GM21717 (cell line): ENCODE measurements around the gene MYBPH.

Experiments
- ATAC-seq: cut with Tn5 transposase; IDR thresholded peaks from one replicate; pipeline ENCODE4 v1.9.1; 2021; ENCODE audit warnings: mild to moderate bottlenecking, moderate library complexity; ENCODE audit not compliant: unreplicated experiment

Gene MYBPH

DNA sequence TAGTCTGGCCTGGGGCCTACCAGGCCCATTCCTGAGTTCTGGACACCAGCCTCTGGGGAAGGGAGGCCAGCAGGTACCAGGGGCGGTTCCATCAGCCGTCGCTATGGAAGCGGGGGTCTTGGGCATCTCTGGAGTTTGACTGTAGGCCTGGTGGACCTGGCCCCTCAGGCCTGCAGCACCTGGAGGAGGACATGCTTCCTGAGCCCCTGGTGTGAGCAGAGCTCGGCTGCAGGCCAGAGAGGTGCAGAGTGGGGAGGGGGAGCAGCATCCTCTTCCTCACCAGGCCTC lies 7.8 kb downstream of the MYBPH start:
- no peak for ATAC-seq

- ATAC-seq: no peak
These were observed 8.4 kb downstream of the MYBPH start for GRCh38 chr1:203167026-203167912.

- no peak for ATAC-seq
These were observed 9.3 kb downstream of the MYBPH start for GRCh38 chr1:203166192-203166940.

- ATAC-seq: no peak
These were observed 9.8 kb downstream of the MYBPH start for GRCh38 chr1:203165800-203166161.

DNA sequence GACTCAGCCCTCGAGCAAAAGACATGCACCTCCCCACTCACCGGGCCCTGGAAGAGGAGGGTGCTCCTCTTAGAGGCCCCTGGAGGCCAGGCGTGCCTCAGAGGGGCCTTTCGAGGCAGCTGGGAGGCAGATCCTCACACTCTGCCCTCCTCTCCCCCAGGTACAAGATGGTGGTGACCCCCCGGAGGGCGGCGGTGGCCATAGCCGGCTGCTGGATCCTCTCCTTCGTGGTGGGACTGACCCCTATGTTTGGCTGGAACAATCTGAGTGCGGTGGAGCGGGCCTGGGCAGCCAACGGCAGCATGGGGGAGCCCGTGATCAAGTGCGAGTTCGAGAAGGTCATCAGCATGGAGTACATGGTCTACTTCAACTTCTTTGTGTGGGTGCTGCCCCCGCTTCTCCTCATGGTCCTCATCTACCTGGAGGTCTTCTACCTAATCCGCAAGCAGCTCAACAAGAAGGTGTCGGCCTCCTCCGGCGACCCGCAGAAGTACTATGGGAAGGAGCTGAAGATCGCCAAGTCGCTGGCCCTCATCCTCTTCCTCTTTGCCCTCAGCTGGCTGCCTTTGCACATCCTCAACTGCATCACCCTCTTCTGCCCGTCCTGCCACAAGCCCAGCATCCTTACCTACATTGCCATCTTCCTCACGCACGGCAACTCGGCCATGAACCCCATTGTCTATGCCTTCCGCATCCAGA lies 10.4 kb downstream of the MYBPH start:
- ATAC-seq: no peak

- no peak for ATAC-seq
These were observed 11.6 kb downstream of the MYBPH start for GRCh38 chr1:203163891-203164635.

DNA sequence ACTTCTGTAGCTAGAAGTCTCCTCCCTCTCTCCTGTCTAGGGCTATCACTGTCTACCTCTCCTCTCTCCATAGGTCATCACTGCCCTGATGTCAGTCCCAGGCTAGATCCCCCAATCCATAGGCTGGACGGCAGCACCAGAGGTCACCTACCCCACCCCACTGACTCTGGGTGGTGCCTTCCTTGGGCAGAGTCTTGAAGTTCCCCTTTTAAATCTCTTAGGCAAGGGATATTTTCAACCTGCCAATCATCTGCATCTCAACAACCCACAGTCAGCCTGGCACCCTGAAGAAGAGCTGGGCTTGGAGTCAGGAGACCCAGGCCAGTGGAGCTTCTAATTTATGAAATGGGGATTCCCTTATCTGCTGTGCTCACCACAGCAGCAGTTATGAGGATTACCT lies 13.2 kb downstream of the MYBPH start:
- no peak for ATAC-seq

DNA sequence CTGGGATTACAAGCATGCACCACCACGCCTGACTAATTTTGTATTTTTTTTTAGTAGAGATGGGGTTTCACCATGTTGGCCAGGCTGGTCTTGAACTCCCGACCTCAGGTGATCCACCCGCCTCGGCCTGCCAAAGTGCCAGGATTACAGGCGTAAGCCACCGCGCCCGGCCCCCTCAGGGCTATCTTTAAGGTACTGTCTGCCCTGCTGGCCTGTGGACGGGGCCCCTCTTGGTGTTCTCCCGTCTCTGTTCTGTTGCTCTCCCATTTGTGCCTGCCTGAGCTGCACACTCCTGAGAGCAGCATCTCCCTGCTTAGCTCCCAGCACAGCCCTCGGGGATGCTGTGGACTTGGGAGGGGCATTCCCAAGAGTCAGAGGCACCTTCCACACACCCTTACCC lies 13.9 kb downstream of the MYBPH start:
- no peak for ATAC-seq

GRCh38 chr1:203161175-203161574 lies 14.5 kb downstream of the MYBPH start:
- no peak for ATAC-seq

DNA sequence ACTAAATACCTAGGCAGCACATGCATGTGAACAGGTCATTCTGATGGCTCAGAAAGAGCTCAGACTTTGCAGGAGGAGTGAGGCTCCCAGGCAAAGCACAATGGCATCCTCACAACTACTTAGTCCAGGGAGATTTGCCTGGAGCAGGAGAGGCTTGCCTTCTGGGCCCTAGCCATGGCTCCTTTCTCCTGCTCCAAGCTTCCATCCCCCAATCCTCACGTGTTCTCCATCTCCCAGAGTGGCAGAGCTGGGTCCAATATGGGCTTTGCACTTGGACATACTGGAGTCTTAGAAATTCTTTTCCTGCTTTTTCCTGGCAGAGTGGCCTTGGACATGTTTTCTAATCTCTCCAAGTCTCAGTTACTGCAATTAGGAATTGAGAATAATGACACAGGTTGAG lies 15.8 kb downstream of the MYBPH start:
- ATAC-seq: no peak

DNA sequence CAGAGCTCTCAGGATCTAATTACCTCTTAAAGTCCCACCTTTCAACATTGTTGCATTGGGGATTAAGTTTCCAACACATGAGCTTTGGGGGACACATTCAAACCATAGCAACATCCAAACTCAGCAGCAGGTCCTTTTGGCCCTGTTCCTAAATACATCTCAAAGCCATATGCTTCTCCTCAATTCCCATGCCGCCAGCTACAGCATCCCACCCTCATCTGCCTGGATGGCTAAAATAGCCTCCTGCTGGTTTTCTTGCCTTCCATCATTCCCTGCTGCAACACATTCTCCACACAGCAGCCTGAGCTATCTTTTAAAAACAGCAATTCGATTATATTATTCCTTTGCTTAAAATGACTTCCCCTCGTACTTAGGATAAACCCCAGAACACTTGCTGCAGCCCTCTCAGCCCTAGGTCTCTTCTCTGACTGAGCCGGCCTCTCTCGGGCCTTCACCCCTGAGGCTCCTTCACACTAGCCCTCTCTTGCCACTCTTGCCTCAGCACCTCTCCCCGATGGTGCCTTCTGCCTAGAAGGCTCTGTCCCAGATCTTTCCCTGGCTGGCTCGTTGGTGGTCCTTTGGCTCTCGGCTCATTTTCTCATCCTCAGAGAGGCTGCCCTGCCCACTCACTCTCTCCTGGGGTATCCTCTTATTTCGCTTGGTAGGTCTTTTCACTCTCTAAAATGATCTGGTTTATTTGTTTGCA lies 16.5 kb downstream of the MYBPH start:
- no peak for ATAC-seq

- ATAC-seq: no peak
These were observed 17.2 kb downstream of the MYBPH start for GRCh38 chr1:203158423-203158822.

- no peak for ATAC-seq
These were observed 19.3 kb downstream of the MYBPH start for GRCh38 chr1:203156280-203156679.

- ATAC-seq: no peak
These were observed 21.4 kb downstream of the MYBPH start for GRCh38 chr1:203153989-203154821.

GRCh38 chr1:203153051-203153988 lies 22.3 kb downstream of the MYBPH start:
- ATAC-seq: no peak

DNA sequence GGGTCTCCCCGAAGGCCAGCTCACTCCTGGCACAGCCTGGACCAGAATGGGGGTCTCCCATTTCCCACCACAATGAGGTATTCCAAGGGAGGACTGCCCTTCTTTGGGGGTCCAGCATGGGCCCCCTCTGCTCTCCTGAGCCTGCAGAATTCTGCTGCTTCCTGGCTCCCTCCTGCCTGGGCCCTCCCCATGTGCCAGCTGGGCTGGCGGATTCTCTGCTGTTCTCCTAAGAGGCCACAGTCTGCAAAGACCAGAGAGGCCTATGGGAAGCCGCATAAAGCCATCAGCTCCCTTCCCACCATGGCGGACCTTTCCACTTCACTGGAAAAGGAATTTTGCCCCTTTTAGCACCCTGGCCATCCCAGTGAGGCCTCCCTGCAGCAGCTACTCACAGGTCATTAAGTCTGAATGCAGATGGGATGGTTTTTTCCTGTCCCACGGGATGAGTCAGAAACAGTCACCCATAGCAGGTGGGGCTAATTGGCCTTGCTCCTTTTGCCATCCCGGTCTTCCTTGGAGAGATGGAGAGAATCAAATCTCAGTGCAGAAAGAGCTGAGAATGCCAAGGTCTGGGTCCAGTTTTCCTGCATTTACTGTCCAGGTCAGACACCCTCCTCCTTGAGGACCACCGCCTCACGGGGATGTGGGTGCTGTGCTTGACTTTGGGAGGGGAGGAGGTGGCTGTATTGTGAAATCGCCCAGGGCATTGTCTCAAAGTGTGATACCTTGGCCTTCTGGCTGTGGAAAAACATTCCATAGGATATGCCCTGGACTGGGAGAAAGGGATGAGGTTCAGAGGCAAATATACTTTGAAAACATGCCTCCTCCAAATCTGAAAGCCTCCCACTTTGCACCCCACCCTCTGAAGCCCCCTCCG lies 23.2 kb downstream of the MYBPH start:
- ATAC-seq: no peak

GRCh38 chr1:203151362-203152157 lies 24.1 kb downstream of the MYBPH start:
- no peak for ATAC-seq
